Memory B cell (primary cell): ENCODE data around the gene SNAP91.

Source experiments
- ATAC-seq: fragments of 150-1000 bp; cut with Tn5 transposase; 2 replicates; pipeline ENCODE4 v1.10.0; 2021; ENCODE audit warnings: low read depth, mild to moderate bottlenecking, moderate library complexity
- DNase-seq, 2 donors: peaks; one replicate each; pipeline ENCODE4 v3.0.0; 2022; ENCODE audit warnings: low spot score in 2 of 2
- H3K27ac Mint-ChIP-seq: one replicate; pipeline ENCODE4 v1.8.0; 2022; ENCODE audit warnings: mild to moderate bottlenecking, moderate library complexity, mixed read lengths
- H3K27me3 Mint-ChIP-seq: one replicate; pipeline ENCODE4 v1.8.0; 2022; ENCODE audit warnings: mixed read lengths
- H3K36me3 Mint-ChIP-seq: one replicate; pipeline ENCODE4 v1.8.0; 2022; ENCODE audit warnings: mild to moderate bottlenecking, mixed read lengths
- H3K4me1 Mint-ChIP-seq: one replicate; pipeline ENCODE4 v1.8.0; 2022; ENCODE audit warnings: mixed read lengths
- H3K4me3 Mint-ChIP-seq: one replicate; pipeline ENCODE4 v1.8.0; 2022; ENCODE audit warnings: mild to moderate bottlenecking, moderate library complexity, mixed read lengths
- H3K9me3 Mint-ChIP-seq: one replicate; pipeline ENCODE4 v1.8.0; 2022; ENCODE audit warnings: mixed read lengths

The SNAP91 gene

DNA sequence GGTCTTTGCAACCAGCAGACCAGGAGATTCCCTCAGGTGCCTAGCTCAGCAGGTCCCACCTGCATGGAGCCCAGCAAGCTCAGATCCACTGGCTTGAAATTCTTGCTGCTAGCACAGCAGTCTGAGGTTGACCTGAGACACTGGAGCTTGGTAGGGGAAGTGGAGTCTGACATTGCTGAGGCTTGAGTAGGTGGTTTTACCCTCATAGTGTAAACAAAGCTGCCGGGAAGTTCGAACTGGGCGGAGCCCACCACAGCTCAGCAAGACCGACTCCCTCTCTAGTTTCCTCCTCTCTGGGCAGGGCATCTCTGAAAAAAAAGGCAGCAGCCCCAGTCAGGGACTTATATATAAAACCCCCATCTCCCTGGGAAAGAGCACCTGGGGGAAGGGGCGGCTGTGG is 162.3 kb downstream of the SNAP91 start:
- no peak for DNase-seq
- Mint-ChIP-seq H3K27ac (no peak overlapping the region), H3K9me3 (peaks cover 14% of the 10 kb centered on the region), H3K36me3 (no peaks in the 10 kb centered on the region), H3K4me3 (no peak overlapping the region), H3K4me1 (peaks cover 5% of the 10 kb centered on the region), H3K27me3 (peaks cover 13% of the 10 kb centered on the region)
- ATAC-seq: no peak

DNA sequence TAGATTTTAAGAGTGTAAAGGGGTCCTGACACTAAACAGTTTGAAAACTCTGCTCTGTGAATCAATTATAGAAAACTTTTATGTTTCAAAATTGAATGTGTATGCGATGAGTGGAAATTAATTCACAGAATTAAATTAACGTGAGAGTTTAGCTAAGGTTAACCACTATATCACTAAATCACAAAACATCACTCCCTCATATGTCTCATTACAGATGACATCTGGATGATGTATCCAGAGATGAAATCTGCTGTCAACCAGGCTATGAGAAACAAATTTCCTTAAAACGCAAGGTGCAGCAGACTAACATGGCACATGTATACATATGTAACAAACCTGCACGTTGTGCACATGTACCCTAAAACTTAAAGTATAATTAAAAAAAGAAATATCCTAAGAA is 169.2 kb downstream of the SNAP91 start:
- Mint-ChIP-seq H3K27ac (no peak overlapping the region), H3K4me3 (no peak overlapping the region), H3K4me1 (no peaks in the 10 kb centered on the region), H3K27me3 (peaks cover 5% of the 10 kb centered on the region), H3K36me3 (no peaks in the 10 kb centered on the region), H3K9me3 (peaks cover 4% of the 10 kb centered on the region)
- no peak for ATAC-seq
- DNase-seq: no peak

DNA sequence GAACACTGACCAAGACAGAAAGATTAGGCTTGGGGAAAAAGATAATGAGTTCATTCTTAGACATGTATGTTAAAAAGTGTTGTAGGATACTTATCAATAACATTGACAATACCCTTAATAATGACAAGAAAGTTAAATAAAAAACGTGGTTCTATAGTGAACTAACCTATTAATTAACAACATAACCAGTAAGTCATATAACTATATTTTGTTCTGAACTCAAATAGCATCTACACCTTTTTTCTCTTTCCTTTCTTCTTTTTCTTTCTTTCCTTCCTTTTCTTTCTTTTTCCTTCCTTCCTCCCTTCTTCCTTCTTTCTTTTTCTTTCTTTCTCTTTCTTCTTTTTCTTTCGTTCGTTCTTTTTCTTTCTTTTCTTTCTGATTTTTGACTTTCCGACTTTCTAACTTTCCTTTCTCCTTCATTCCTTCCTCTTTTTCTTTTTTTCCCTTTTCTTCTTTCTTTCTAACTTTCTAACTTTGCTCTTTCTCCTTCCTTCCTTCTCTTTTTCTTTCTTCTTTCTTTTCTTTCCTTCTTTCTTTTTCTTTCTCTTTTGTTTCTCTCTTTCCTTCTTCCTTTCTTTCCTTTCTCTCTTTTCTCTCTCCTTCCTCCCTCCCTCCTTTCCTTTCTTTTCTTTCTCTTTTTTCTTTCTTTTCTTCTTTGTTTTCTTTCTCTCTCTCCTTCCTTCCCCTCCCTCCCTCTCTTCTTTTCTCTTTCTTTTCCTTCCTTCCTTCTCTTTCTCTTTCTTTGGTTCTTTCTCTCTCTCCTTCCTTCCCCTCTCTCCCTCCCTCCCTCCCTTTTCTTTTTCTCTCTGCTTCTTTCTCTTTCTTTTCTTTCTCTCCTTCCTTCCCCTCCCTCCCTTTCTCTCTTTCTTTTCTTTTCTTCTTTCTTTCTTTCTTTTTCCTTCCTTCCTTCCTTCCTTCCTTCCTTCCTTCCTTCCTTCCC is 172.0 kb downstream of the SNAP91 start:
- Mint-ChIP-seq H3K27ac (no peak overlapping the region), H3K4me3 (no peak overlapping the region), H3K9me3 (no peaks in the 10 kb centered on the region), H3K36me3 (no peaks in the 10 kb centered on the region), H3K4me1 (no peaks in the 10 kb centered on the region), H3K27me3 (peaks cover 5% of the 10 kb centered on the region)
- ATAC-seq: no peak
- no peak for DNase-seq

DNA sequence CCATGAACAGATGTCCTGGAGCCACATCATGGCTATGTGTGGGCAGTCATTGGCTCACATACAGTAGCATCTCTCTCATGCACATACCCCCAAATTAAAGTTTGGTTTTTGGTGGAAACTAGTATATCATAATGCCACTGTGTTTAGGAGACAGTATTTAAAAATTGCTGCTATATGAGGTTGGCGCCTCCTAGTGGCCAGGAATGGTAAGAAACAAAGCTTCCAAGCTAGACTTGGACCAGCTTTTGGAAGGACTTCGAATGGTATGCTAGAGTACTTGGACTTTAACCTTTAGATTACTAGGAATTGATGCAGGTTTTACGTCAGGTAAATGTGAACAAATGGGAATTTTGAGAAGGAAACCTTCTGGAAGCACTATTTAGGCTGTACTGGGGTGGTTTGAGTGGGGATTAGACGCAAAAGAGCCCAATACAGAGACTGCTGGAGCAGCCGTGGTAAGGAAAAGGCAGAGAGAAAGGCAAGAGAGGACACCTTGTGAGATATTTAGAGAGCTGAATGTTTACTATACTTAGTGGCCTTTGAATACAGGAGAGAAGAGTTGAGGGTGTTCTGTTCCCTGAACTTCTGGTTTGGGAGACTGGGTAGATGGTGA is 172.8 kb downstream of the SNAP91 start:
- Mint-ChIP-seq H3K27ac (no peak overlapping the region), H3K4me1 (no peaks in the 10 kb centered on the region), H3K9me3 (no peaks in the 10 kb centered on the region), H3K4me3 (no peak overlapping the region), H3K27me3 (peaks cover 5% of the 10 kb centered on the region), H3K36me3 (no peaks in the 10 kb centered on the region)
- DNase-seq (peak; percentile 15 to 28), ATAC-seq (no peak)

DNA sequence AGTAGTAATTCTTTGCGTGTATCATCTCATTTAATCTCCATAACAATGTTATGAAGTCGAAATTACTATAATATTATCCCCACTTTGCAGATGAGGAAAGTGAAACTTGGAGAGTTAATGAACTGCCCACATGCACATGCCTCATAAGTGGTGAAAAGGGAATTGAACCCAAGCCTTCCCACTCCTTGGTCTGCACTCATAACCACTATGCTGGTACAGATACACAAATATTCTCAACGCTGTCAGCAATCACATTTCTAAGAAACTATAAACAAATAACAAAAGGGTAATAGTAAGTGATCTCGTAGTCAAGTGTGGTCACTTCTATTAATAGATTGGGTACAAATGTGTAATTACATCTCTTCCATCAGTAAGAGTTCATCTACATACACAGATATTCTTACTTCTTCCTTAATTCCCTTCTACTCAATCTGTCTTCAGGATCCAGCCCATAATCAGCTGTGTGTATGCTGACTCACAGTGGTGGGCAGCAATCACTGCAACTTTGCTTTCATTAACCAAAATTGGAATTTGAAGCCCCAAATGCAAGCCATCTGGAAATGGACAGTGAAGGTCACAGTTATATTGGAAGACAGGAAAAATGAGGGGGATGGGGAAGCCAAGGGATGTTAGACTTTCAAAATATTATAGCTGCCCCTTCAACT is 190.0 kb downstream of the SNAP91 start:
- no peaks in the 10 kb centered on the region for H3K36me3 Mint-ChIP-seq
- H3K27me3 Mint-ChIP-seq: peaks cover 10% of the 10 kb centered on the region
- DNase-seq (no peak), ATAC-seq (no peak)
- no peaks in the 10 kb centered on the region for H3K9me3 Mint-ChIP-seq
- no peak overlapping the region for H3K27ac Mint-ChIP-seq
- H3K4me3 Mint-ChIP-seq: no peak overlapping the region
- no peaks in the 10 kb centered on the region for H3K4me1 Mint-ChIP-seq

DNA sequence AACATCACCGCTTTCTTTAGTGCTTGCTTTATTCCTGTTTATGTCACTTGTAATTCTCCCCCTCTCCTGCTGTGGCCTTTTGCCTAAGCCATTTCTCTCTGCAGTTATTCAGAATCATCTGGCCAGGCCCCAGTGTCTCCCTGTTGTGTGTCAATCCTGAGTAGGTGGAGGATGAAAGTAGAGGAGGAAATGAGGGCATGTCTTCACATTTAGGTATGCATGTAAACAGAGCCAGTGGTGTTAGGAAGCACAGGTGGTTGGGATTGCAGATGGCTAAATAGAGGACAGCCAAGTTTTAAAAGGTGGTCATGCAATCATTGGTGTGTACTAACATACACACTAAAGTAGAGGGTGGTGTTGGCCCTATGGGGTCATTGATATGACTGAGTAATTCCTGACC is 191.4 kb downstream of the SNAP91 start:
- H3K27me3 Mint-ChIP-seq: peaks cover 10% of the 10 kb centered on the region
- DNase-seq: no peak
- no peak overlapping the region for H3K27ac Mint-ChIP-seq
- no peaks in the 10 kb centered on the region for H3K36me3 Mint-ChIP-seq
- ATAC-seq: no peak
- no peaks in the 10 kb centered on the region for H3K9me3 Mint-ChIP-seq
- no peak overlapping the region for H3K4me3 Mint-ChIP-seq
- no peaks in the 10 kb centered on the region for H3K4me1 Mint-ChIP-seq

DNA sequence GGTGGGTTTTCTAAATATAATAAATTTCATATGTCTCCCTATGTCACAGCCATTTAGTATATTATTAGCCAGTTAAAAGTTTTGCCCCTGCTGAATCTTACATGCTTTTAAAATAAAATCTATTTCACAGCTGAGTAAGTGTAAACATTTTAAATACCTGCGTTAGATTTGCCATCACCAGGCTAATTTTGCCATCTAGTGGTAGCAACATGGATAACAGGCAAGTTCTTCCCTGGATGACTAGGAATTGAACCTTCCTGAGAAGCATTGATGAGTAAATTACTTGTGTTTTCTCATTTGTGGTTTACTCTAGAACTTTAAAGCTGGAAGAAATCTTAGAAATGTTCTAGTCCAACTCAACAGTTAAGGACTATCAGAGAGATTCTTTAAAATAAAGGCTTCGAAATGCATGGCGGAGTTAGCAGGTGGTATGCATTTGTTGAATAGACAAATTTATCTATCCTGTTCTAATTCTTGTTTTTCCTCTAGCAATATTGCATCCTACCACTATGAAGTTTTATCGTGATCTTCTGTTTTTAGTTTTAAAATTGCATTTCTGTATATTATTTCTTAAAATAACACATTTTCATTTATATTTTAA is 193.9 kb downstream of the SNAP91 start:
- peaks cover 11% of the 10 kb centered on the region for H3K27me3 Mint-ChIP-seq
- no peak for DNase-seq
- no peak overlapping the region for H3K27ac Mint-ChIP-seq
- H3K9me3 Mint-ChIP-seq: no peaks in the 10 kb centered on the region
- peaks cover 6% of the 10 kb centered on the region for H3K4me1 Mint-ChIP-seq
- no peak overlapping the region for H3K4me3 Mint-ChIP-seq
- ATAC-seq: no peak
- no peaks in the 10 kb centered on the region for H3K36me3 Mint-ChIP-seq

DNA sequence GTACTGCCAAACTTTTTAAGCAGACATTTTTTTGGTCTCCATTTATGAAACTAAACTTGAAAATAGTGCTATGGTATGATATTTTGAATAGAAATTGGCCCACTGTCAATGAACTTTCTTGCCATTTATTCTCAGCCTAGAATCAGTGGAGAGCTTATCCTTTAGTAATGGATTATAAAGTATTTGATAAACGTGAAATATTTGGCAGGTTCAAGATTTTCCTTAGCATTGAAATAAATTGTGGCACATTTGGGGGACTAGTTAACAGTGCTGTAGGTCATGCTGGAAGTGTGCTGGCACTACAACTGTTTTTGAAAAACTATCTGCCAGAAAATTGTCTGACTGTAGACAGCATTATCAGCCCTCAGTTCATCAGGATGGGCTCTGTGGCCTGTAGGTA is 194.4 kb downstream of the SNAP91 start:
- DNase-seq (no peak), ATAC-seq (no peak)
- Mint-ChIP-seq H3K9me3 (no peaks in the 10 kb centered on the region), H3K27ac (no peak overlapping the region), H3K4me3 (no peak overlapping the region), H3K36me3 (no peaks in the 10 kb centered on the region), H3K27me3 (peaks cover 11% of the 10 kb centered on the region), H3K4me1 (peaks cover 6% of the 10 kb centered on the region)

DNA sequence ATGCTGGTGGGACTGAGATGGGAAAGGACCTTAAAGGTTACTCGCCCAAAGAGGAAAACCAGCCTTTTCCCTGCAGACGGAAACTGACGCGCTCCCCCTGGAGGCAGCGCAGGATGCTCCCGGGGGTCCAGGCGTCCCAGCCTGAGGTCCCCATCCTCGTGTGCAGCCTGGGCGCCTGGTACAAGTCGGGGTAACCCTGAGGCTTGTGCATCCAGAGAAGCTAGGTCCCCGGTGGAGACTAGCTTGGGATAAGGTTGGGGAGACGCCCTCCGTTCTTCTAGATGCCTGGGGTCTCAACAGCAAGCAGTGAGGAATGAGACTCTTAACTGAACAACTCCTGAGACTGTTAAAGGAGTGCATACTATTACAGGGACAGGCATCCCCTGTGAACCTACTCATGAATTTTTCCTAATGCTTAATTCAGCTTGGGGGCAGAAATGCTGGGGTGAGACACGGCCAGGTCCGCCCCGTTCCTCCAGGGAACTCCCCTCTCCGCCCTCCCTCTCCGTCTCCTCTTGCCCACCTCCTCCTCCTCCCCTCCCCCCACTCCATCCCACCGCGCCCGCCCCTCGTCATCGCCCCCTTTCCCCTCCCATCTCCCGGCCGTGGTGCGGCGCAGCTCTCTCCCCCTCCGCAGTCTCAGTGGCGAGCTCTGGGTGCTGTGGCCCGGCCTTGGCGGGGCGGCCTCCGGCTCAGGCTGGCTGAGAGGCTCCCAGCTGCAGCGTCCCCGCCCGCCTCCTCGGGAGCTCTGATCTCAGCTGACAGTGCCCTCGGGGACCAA is 196.8 kb downstream of the SNAP91 start, which contains the start of gene PRSS35:
TSS of gene PRSS35 (plus strand) at position 634 of the 781 bp plus-strand sequence. CDS start 10,908 bp downstream, outside the sequence.
- Mint-ChIP-seq H3K4me1 (peaks cover 6% of the 10 kb centered on the region), H3K9me3 (no peaks in the 10 kb centered on the region), H3K36me3 (no peaks in the 10 kb centered on the region), H3K27me3 (peaks cover 9% of the 10 kb centered on the region), H3K27ac (no peak within 1 kb of the TSS), H3K4me3 (no peak within 1 kb of the TSS)
- no peak for DNase-seq
- peak; percentile 32 for ATAC-seq

DNA sequence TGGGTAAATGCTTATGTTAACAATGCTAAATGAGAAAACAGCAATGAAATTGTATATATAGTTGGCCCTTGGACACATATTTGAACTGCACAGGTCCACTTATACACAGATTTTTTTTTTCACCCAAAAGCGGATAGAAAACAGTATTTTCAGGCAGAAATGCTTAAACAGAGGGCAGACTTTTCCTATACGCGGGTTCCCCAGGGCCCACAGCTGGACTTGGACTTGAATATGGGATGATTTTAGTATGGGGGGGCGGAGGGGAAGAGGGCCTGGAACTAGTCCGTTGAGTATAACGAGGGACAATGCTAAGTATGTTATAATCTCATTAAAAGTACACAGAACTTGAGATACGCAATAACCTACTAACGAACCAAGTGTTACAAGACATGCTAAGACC is 197.6 kb downstream of the SNAP91 start:
- H3K27ac Mint-ChIP-seq: no peak overlapping the region
- no peaks in the 10 kb centered on the region for H3K9me3 Mint-ChIP-seq
- DNase-seq: no peak
- H3K36me3 Mint-ChIP-seq: no peaks in the 10 kb centered on the region
- H3K4me1 Mint-ChIP-seq: peaks cover 6% of the 10 kb centered on the region
- H3K27me3 Mint-ChIP-seq: peaks cover 7% of the 10 kb centered on the region
- ATAC-seq: no peak
- no peak overlapping the region for H3K4me3 Mint-ChIP-seq

DNA sequence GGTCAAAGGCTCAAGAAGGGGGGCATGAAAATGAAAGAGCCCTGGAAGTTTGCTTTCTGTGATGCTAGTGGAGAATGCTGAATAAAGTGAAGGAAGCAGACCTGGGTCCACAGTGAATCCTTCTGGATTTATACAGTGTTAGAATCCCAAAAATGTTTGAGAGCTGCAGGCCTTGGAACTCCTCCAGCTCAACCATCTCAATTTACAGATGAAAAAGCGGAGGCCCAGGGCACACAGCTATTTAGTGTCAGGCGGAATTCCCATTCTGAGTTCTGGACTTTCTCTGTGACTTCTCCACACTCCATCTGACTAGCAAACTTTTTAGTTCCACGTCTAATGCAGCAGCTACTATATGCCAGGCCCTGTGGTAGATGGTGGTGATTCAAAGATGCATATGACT is 198.1 kb downstream of the SNAP91 start:
- no peak overlapping the region for H3K4me3 Mint-ChIP-seq
- no peak for DNase-seq
- H3K9me3 Mint-ChIP-seq: no peaks in the 10 kb centered on the region
- H3K4me1 Mint-ChIP-seq: peaks cover 6% of the 10 kb centered on the region
- H3K27me3 Mint-ChIP-seq: peaks cover 5% of the 10 kb centered on the region
- ATAC-seq: no peak
- H3K27ac Mint-ChIP-seq: no peak overlapping the region
- H3K36me3 Mint-ChIP-seq: no peaks in the 10 kb centered on the region

DNA sequence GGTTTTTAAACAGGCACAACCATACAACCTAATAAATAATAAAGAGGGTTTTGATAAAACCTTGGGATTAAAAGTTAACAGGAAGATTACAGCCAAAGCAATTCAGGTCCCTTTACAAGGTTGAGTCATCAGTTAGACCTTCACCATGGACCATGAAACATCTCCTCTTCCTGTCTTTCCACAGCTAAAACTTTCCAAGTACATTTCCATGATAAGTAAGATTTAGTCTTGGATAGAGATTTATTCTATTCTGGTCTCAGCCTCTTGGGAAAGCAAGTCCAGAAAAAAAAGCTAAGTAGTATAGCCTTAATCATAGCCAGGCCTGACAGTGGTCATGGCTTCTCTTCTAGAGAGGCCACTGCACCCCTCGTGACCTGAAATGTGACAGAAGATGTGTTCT is 199.5 kb downstream of the SNAP91 start:
- ATAC-seq: no peak
- peaks cover 6% of the 10 kb centered on the region for H3K4me1 Mint-ChIP-seq
- no peak overlapping the region for H3K4me3 Mint-ChIP-seq
- no peaks in the 10 kb centered on the region for H3K9me3 Mint-ChIP-seq
- no peaks in the 10 kb centered on the region for H3K36me3 Mint-ChIP-seq
- peaks cover 3% of the 10 kb centered on the region for H3K27me3 Mint-ChIP-seq
- H3K27ac Mint-ChIP-seq: no peak overlapping the region
- no peak for DNase-seq

DNA sequence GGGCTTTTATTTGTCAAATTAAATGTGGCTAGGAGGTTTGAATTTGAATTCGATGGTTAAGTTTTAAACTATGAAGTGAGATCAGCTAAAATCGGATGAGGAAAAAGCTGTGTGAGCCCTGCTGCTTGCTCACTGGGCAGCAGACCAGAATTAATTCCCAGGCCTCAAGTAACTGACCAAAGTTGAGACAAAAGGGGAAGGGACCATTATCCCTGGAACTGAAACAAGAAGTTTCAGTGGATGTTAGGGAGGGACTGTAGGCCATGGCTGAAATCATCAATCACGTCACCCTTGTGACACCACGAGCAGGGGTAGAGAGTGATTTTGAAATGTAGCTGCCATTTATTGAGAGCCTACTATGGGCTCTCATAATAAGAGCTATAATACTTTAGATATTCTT is 203.5 kb downstream of the SNAP91 start:
- peaks cover 7% of the 10 kb centered on the region for H3K9me3 Mint-ChIP-seq
- no peaks in the 10 kb centered on the region for H3K36me3 Mint-ChIP-seq
- DNase-seq (no peak), ATAC-seq (no peak)
- no peaks in the 10 kb centered on the region for H3K4me1 Mint-ChIP-seq
- no peak overlapping the region for H3K27ac Mint-ChIP-seq
- H3K27me3 Mint-ChIP-seq: no peaks in the 10 kb centered on the region
- no peak overlapping the region for H3K4me3 Mint-ChIP-seq
